Mesenchymal stem cell (in vitro differentiated cells and primary cell): ENCODE results near the gene RASSF10.

Experiments
- DNase-seq: peaks from one replicate; pipeline ENCODE4 v3.0.0-alpha.2; 2013
- H2AFZ ChIP-seq: one replicate; pipeline ENCODE4 v1.6.1; 2013; ENCODE audit warnings: low read depth, mild to moderate bottlenecking, control low read depth, inconsistent platforms, low read length, moderate library complexity
- H2AK5ac ChIP-seq: 2 replicates; pipeline ENCODE4 v1.6.1; 2013; ENCODE audit warnings: low read length, moderate library complexity, mild to moderate bottlenecking, inconsistent platforms; ENCODE audit not compliant: severe bottlenecking
- H2BK120ac ChIP-seq: one replicate; pipeline ENCODE4 v1.6.1; 2013; ENCODE audit warnings: low read depth, mild to moderate bottlenecking, inconsistent platforms, low read length, moderate library complexity
- H2BK12ac ChIP-seq, 2 experiments: one replicate each; pipeline ENCODE4 v1.6.1; 2013; ENCODE audit warnings: inconsistent platforms in 2 of 2, low read length in 2 of 2, mild to moderate bottlenecking in 2 of 2, moderate library complexity in 2 of 2, control low read depth in 1 of 2
- H2BK15ac ChIP-seq: one replicate; pipeline ENCODE4 v1.6.1; 2013; ENCODE audit warnings: mild to moderate bottlenecking, low read depth, inconsistent platforms; ENCODE audit not compliant: poor library complexity, severe bottlenecking
- H2BK5ac ChIP-seq: 2 replicates; pipeline ENCODE4 v1.6.1; 2013; ENCODE audit warnings: low read depth, mild to moderate bottlenecking, low read length, control low read depth, inconsistent platforms; ENCODE audit not compliant: poor library complexity, severe bottlenecking
- H3K14ac ChIP-seq, 2 experiments: one replicate each; pipeline ENCODE4 v1.6.1; 2013; ENCODE audit warnings: inconsistent platforms in 2 of 2, low read length in 2 of 2, control low read depth in 1 of 2, mild to moderate bottlenecking in 1 of 2, moderate library complexity in 1 of 2
- H3K18ac ChIP-seq, 2 experiments: one replicate each; pipeline ENCODE4 v1.6.1; 2013; ENCODE audit warnings: inconsistent platforms in 2 of 2, low read length in 2 of 2, control low read depth in 1 of 2, low read depth in 1 of 2, mild to moderate bottlenecking in 1 of 2
- H3K23ac ChIP-seq, 2 experiments: one replicate each; pipeline ENCODE4 v1.6.1; 2013; ENCODE audit warnings: inconsistent platforms in 2 of 2, low read length in 2 of 2, mild to moderate bottlenecking in 2 of 2, moderate library complexity in 2 of 2, control low read depth in 1 of 2
- H3K27ac ChIP-seq: 2 replicates; pipeline ENCODE4 v1.5.1; 2013; ENCODE audit warnings: mild to moderate bottlenecking, moderate library complexity, low read length, control low read depth, inconsistent platforms; ENCODE audit not compliant: poor library complexity, severe bottlenecking
- H3K27me3 ChIP-seq, 2 experiments: 2 replicates each; pipeline versions ENCODE4 v1.6.1 to v1.7.0; 2013; ENCODE audit warnings: low read length in 2 of 2, mild to moderate bottlenecking in 2 of 2, moderate library complexity in 2 of 2, control low read depth in 1 of 2, inconsistent platforms in 1 of 2; ENCODE audit not compliant: control insufficient read depth in 1 of 2, insufficient read depth in 1 of 2
- H3K36me3 ChIP-seq, 2 experiments: 2 replicates each; pipeline versions ENCODE4 v1.6.1 to v1.7.0; 2013; ENCODE audit warnings: low read length in 2 of 2, control low read depth in 1 of 2, inconsistent platforms in 1 of 2, low read depth in 1 of 2, mild to moderate bottlenecking in 1 of 2; ENCODE audit not compliant: insufficient read depth in 2 of 2, control insufficient read depth in 1 of 2
- H3K4ac ChIP-seq, 2 experiments: one replicate each; pipeline ENCODE4 v1.6.1; 2013; ENCODE audit warnings: inconsistent platforms in 2 of 2, low read length in 2 of 2, mild to moderate bottlenecking in 2 of 2, moderate library complexity in 2 of 2, control low read depth in 1 of 2, low read depth in 1 of 2
- H3K4me1 ChIP-seq: 2 replicates; pipeline ENCODE4 v1.6.1; 2013; ENCODE audit warnings: low read depth, low read length, control low read depth; ENCODE audit not compliant: control insufficient read depth, insufficient read depth
- H3K4me2 ChIP-seq: 2 replicates; pipeline ENCODE4 v1.6.1; 2013; ENCODE audit warnings: low read length, mild to moderate bottlenecking, inconsistent platforms; ENCODE audit not compliant: poor library complexity, severe bottlenecking
- H3K4me3 ChIP-seq, 2 experiments: 2 replicates each; pipeline versions ENCODE4 v1.5.1 to v1.7.0; 2013; ENCODE audit warnings: low read length in 2 of 2, mild to moderate bottlenecking in 2 of 2, control low read depth in 1 of 2, low read depth in 1 of 2; ENCODE audit not compliant: insufficient read depth in 1 of 2
- H3K79me1 ChIP-seq: replicated peaks from 2 replicates; pipeline ENCODE4 v1.6.1; 2013; ENCODE audit warnings: mild to moderate bottlenecking, control low read depth, low read length, inconsistent platforms; ENCODE audit not compliant: poor library complexity, severe bottlenecking
- H3K9ac ChIP-seq: 2 replicates; pipeline ENCODE4 v1.7.0; 2013; ENCODE audit warnings: mild to moderate bottlenecking, low read length, moderate library complexity
- H3K9me3 ChIP-seq: 2 replicates; pipeline ENCODE4 v1.7.0; 2013; ENCODE audit warnings: mild to moderate bottlenecking, low read length; ENCODE audit not compliant: control insufficient read depth
- H4K8ac ChIP-seq: one replicate; pipeline ENCODE4 v1.6.1; 2013; ENCODE audit warnings: inconsistent platforms, mild to moderate bottlenecking, low read length, moderate library complexity
- H4K91ac ChIP-seq: one replicate; pipeline ENCODE4 v1.6.1; 2013; ENCODE audit warnings: mild to moderate bottlenecking, low read length, inconsistent platforms
- WGBS: methylation state at CpG from one replicate; pipeline ENCODE4 v1.1.7; 2013; ENCODE audit warnings: mixed read lengths; 5-methylcytosine and 5-hydroxymethylcytosine counted together

RASSF10 gene

DNA sequence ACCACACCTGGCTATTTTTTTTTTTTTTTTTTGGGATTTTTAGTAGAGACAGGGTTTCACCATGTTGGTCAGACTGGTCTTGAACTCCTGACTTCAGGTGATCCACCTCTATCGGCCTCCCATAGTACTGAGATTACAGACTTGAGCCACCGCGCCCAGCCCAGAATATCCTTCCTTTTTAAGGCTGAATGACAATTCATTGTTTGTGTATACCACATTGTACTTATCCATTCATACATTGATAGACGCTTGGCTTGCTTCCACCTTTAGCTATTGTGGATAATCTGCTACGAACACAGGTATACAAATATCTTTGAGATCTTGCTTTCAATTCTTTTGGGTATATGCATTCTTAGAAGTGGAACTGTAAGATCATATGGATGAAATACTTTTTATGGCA lies 10.8 kb upstream of the RASSF10 start:
- WGBS: 98% methylated on average over 5 of the region's 5 CpGs
- H3K4me1 ChIP-seq: peaks cover 5% of the 10 kb centered on the region
- no peak overlapping the region for H4K8ac ChIP-seq
- H3K18ac ChIP-seq: no peak overlapping the region
- no peak overlapping the region for H2BK5ac ChIP-seq
- H2BK15ac ChIP-seq: no peak overlapping the region
- H3K4me2 ChIP-seq: no peak overlapping the region
- no peak overlapping the region for H4K91ac ChIP-seq
- no peaks in the 10 kb centered on the region for H3K36me3 ChIP-seq
- no peak overlapping the region for H2BK120ac ChIP-seq
- no peak overlapping the region for H2AFZ ChIP-seq
- H3K9ac ChIP-seq: no peak overlapping the region
- H3K14ac ChIP-seq: no peak overlapping the region
- H2BK12ac ChIP-seq: no peak overlapping the region
- H3K27me3 ChIP-seq: peaks cover 0 to 41% of the 10 kb centered on the region in 2 experiments
- no peak overlapping the region for H3K23ac ChIP-seq
- no peak overlapping the region for H2AK5ac ChIP-seq
- no peak overlapping the region for H3K27ac ChIP-seq
- DNase-seq: no peak
- H3K4me3 ChIP-seq: no peak overlapping the region
- peaks cover 5% of the 10 kb centered on the region for H3K9me3 ChIP-seq
- no peaks in the 10 kb centered on the region for H3K79me1 ChIP-seq
- H3K4ac ChIP-seq: no peak overlapping the region

DNA sequence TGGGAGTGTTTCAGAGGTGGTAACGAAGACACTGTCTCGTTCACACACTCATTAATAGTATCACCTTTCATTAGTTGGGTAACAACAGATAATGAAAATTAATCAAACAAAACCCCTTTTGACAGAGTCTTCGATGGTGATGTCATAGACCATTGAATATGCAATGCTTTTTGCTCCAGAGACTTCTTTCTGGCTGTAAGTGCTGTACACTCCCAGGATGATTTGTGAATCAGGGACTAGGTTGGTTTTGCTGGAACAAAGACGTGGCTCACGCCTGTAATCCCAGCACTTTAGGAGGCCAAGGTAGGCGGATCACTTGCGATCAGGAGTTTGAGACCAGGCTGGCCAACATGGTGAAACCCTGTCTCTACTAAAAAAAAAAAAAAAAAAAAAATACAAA lies 9.5 kb upstream of the RASSF10 start:
- WGBS: 88% methylated on average over 3 of the region's 7 CpGs
- H3K36me3 ChIP-seq: no peaks in the 10 kb centered on the region
- no peak overlapping the region for H2BK12ac ChIP-seq
- peaks cover 10% of the 10 kb centered on the region for H3K9me3 ChIP-seq
- H3K18ac ChIP-seq: no peak overlapping the region
- no peaks in the 10 kb centered on the region for H3K79me1 ChIP-seq
- H3K4me3 ChIP-seq: no peak overlapping the region
- no peak for DNase-seq
- H3K4me1 ChIP-seq: peaks cover 5% of the 10 kb centered on the region
- no peak overlapping the region for H4K8ac ChIP-seq
- H3K9ac ChIP-seq: no peak overlapping the region
- no peak overlapping the region for H2AFZ ChIP-seq
- H3K27me3 ChIP-seq: peaks cover 0 to 51% of the 10 kb centered on the region in 2 experiments
- H2BK15ac ChIP-seq: no peak overlapping the region
- no peak overlapping the region for H4K91ac ChIP-seq
- no peak overlapping the region for H3K14ac ChIP-seq
- H3K4me2 ChIP-seq: no peak overlapping the region
- H3K4ac ChIP-seq: no peak overlapping the region
- H2BK5ac ChIP-seq: no peak overlapping the region
- H2BK120ac ChIP-seq: no peak overlapping the region
- H3K23ac ChIP-seq: no peak overlapping the region
- no peak overlapping the region for H3K27ac ChIP-seq
- H2AK5ac ChIP-seq: no peak overlapping the region

DNA sequence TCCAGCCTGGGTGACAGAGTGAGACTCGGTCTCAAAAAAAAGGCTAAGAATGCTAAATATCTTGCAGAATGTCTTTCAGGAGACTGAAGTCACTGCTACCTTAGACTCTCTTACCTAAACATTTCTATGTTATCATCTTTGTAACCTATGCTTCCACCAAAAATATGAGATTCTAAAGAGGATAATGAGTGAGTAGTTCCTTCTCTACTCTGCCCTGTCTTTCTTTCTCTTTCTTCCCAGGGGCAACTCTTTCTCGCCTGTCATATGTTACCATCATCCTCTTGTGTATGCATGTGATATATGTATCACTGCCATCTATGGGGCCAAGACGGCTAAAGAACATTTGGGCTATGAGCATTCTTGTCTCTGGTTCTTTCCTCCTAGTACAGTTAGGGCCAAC lies 9.0 kb upstream of the RASSF10 start:
- no peak for DNase-seq
- H2BK12ac ChIP-seq: no peak overlapping the region
- peaks cover 10% of the 10 kb centered on the region for H3K9me3 ChIP-seq
- no peak overlapping the region for H3K27ac ChIP-seq
- H3K27me3 ChIP-seq: peaks cover 0 to 56% of the 10 kb centered on the region in 2 experiments
- H2BK15ac ChIP-seq: no peak overlapping the region
- no peak overlapping the region for H3K4me3 ChIP-seq
- no peak overlapping the region for H3K18ac ChIP-seq
- H3K79me1 ChIP-seq: no peaks in the 10 kb centered on the region
- no peak overlapping the region for H4K8ac ChIP-seq
- no peaks in the 10 kb centered on the region for H3K36me3 ChIP-seq
- H3K4me2 ChIP-seq: no peak overlapping the region
- H3K9ac ChIP-seq: no peak overlapping the region
- peaks cover 5% of the 10 kb centered on the region for H3K4me1 ChIP-seq
- no peak overlapping the region for H2BK5ac ChIP-seq
- no peak overlapping the region for H2AK5ac ChIP-seq
- H4K91ac ChIP-seq: no peak overlapping the region
- H2BK120ac ChIP-seq: no peak overlapping the region
- no peak overlapping the region for H2AFZ ChIP-seq
- H3K4ac ChIP-seq: no peak overlapping the region
- H3K14ac ChIP-seq: no peak overlapping the region
- no peak overlapping the region for H3K23ac ChIP-seq
- WGBS: 86% methylated on average over 1 of the region's 3 CpGs

- no peak overlapping the region for H3K4me3 ChIP-seq
- H3K9ac ChIP-seq: no peak overlapping the region
- H4K8ac ChIP-seq: no peak overlapping the region
- no peak overlapping the region for H3K27ac ChIP-seq
- H3K79me1 ChIP-seq: no peaks in the 10 kb centered on the region
- H3K14ac ChIP-seq: no peak overlapping the region
- peaks cover 5% of the 10 kb centered on the region for H3K4me1 ChIP-seq
- H3K9me3 ChIP-seq: peaks cover 9% of the 10 kb centered on the region
- H3K18ac ChIP-seq: no peak overlapping the region
- no peaks in the 10 kb centered on the region for H3K36me3 ChIP-seq
- no peak overlapping the region for H2BK15ac ChIP-seq
- H2BK120ac ChIP-seq: no peak overlapping the region
- H3K27me3 ChIP-seq: peaks cover 0 to 60% of the 10 kb centered on the region in 2 experiments
- H3K4ac ChIP-seq: no peak overlapping the region
- no peak overlapping the region for H3K4me2 ChIP-seq
- H4K91ac ChIP-seq: no peak overlapping the region
- no peak overlapping the region for H2AK5ac ChIP-seq
- WGBS: 90% methylated on average over 5 of the region's 5 CpGs
- no peak for DNase-seq
- H2BK12ac ChIP-seq: no peak overlapping the region
- no peak overlapping the region for H2BK5ac ChIP-seq
- H2AFZ ChIP-seq: no peak overlapping the region
- no peak overlapping the region for H3K23ac ChIP-seq
Measured at GRCh38 chr11:13000721-13001120, 8.4 kb upstream of the RASSF10 start.
